ENCODE results near the gene MAD1L1.
A peak's percentile ranks its signal among the peaks of the same experiment; 100 is the strongest.

The MAD1L1 gene

GRCh38 chr7:2114052-2114451 lies 118.7 kb downstream of the MAD1L1 start:
- no peak for DNase-seq

DNA sequence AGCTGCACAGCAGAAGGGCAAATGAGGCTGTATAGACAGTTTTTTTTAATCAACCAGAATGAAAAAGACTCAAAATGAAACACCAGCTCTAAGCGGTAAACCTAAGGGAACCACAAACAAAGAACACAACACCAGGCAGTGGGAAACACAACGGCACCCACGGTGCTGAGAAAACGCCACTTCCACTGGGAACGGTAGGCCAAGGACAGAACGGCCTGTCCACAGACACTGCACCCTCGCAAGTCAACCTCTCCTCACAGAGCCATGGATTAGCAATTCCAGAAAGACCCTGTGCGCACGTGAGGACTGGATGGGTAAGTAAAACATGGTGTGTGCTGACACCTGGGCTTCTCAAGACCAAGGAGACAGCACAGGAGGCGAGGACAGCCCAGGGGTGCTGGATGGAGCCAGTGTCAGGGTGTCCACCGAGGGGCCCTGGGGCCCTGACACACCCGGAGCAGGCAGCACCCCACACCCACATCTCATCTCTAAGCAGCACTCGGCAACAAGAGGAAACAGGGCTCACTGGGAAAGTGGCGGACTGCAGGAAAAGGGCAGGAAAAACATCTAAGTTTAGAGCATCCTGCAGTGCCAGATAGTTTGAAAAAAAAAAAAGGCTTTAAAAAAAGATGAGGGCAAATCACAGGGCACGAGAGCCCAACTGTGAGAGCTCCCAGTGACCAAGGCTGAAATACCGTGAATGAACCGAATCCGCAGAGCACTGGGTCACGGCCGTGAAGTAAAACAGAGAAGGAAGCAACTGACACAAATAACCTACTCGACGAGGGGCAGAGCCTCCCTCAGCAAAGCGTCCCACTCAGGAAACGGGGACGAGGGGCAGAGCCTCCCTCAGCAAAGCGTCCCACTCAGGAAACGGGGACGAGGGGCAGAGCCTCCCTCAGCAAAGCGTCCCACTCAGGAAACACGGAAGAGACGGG lies 120.2 kb downstream of the MAD1L1 start:
- DNase-seq = no peak

GRCh38 chr7:2111568-2111967 lies 121.2 kb downstream of the MAD1L1 start:
- no peak for DNase-seq

DNA sequence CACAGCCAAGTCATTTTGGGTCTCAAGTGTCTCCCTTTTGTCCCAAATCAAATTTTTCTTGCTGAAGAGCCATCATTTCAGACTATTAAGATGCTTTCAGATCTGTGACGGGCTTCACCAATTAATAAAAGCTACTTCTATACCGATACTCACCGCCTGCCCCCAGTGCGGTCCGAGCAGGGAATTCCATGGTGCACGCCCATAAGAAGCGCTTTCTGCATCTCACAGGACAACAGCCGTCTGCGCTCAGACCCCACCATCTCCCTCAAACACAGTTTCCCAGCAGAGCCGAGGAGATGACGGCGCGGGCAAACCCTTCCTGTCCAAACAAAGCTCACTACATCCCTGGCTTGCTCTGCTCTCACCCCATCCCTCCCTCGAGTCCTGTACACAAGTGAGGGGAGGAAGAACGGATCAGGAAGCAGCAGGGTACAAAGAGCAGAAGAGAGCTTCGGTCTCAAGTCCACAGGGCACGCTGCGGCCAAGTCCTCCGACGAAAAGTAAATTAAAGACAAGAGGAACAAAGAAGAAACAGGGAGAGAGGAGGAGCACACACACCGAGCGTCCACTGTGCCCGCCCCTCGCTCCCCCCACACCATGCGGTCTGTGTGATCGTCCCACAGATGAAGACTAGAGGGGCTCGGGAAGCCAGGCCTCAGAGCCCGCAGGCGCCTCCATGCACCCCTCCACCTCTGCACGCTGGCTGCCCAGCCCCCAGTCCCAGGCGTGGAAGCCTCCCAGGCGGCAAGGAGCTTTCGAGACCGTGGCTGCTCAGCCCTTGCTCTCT lies 121.9 kb downstream of the MAD1L1 start:
- DNase-seq = no peak

- peak; percentile 36 for DNase-seq
These were observed 122.7 kb downstream of the MAD1L1 start for GRCh38 chr7:2109936-2110609.

GRCh38 chr7:2109251-2109872 lies 123.4 kb downstream of the MAD1L1 start:
- DNase-seq = no peak

GRCh38 chr7:2108501-2109250 lies 124.1 kb downstream of the MAD1L1 start:
- DNase-seq = no peak

- no peak for DNase-seq
These were observed 124.7 kb downstream of the MAD1L1 start for GRCh38 chr7:2108071-2108455.

DNA sequence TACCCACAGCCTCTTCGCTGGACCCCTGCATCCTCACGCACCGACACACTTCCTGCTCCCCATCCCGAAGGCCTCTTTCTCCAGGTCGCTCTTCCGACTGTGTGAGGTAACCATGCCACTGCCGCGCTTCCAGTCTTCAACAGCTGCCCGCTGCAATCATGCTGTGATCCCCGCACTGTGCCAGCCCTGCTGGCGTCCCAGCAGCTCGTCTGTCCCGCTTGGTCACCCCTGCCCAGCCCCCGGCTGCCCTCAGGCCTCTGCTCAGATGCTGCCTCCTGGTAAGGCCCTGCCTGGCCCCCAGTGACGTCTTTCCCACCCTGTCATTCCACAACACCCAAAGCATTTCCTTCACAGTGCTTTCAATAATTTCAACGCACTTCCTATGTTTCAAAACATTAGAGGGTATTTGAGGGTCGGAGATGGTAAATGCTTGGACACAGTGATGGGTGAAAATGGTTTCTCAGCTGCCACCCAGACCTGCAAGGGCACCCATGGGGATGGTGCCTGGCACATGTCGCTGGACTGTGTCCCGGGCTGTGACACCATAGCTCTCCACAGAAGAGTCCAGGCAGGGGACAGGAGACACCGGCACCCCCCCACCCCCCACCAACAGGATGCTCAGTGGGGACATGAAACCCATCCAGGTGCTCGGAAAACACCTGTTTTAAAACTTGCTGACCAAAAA lies 125.2 kb downstream of the MAD1L1 start:
- no peak for DNase-seq

DNA sequence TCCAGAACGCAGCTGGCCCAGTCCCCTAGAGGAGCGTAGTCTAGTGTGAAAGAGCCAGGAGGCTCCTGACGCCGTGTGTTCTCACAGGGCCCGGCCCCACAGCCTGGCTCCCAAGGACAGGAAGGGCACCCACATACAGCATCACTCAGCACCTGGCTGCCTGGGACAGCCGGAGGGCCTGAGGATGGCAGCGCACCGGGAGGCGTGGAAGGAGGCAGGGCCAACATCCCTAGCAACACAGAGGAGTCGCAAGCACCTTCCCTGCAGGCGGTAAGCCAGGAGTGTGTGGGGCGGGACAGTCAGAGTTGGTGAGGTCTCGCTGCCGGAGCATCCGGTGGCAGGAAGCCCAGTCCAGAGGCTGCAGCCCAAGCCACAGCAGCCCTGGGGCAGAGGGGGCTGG lies 125.8 kb downstream of the MAD1L1 start:
- DNase-seq = no peak

- DNase-seq = no peak
These were observed 126.3 kb downstream of the MAD1L1 start for GRCh38 chr7:2106440-2106839.

DNA sequence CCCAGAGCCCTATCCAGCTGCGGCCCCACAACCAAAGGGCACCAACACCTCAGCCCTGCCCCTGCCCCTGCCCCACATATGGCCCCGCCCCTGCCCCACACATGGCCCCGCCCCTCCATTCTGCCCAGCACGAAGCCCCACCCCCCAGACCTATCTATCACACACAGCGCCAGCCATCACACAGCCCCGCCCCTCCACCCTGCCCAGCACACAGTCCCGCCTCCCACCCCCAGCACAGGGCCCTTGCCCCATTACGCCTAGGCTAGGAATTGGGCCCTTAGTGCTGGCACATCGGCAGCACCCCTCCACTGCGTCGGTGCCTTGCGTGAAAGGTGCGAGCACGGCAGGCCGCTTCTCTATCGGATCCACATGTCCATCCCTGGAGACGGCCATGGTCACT lies 126.8 kb downstream of the MAD1L1 start:
- DNase-seq = no peak

GRCh38 chr7:2105280-2105679 lies 127.5 kb downstream of the MAD1L1 start:
- no peak for DNase-seq

GRCh38 chr7:2104716-2105115 lies 128.0 kb downstream of the MAD1L1 start:
- DNase-seq = no peak

DNA sequence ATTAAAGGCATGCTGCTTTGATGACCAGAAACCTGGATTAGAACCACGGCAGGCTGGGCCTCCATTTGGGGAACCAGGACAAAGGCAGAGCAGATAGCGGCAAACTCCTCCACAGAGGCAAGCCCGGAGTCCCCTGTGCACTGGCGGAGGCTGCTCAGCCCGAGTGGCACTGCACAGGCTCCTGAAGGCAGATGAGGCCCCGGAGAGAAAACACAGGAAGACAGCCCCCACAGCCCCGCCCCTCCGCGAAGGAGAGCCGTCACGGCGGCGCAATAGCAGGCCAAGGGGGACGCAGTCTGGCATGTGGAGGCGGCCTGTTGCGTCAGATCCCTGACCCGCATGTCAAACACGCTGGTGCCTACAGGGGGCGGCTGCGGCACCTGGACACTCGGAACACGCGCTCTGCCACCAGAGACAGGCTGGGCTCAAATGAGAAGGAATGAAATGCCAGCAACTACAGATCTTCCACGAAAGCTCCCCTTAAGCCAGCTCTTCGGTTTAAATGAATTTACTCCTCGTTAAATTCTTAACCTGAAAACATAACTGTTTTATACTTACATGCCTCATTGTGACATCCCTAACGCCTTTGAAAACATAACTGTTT lies 128.5 kb downstream of the MAD1L1 start:
- peak; percentile 62 for DNase-seq

GRCh38 chr7:2103071-2103898 lies 129.5 kb downstream of the MAD1L1 start:
- DNase-seq = no peak

- no peak for DNase-seq
These were observed 130.4 kb downstream of the MAD1L1 start for GRCh38 chr7:2102375-2102723.

GRCh38 chr7:2101630-2102374 lies 130.9 kb downstream of the MAD1L1 start:
- no peak for DNase-seq

All from activated T-cell treated with anti-CD3 and anti-CD28 coated beads for 4 hours (primary cell).